Pancreas (tissue), 10 donors: ENCODE measurements around the gene PPP2R2B. TPM values are rescaled to one million over a fixed set of nuclear protein-coding genes. Genes with fewer than 3 reads are reported as not detected.

Source experiments
- ATAC-seq, 4 donors: fragments of 200-7000 bp; cut with Tn5 transposase; one replicate each; pipeline versions ENCODE4 v1.8.0 to v1.9.1; 2020; ENCODE audit warnings: mild to moderate bottlenecking in 4 of 4, moderate library complexity in 4 of 4
- DNase-seq, 6 donors: peaks; one replicate each; pipeline ENCODE4 v3.0.0-alpha.2; 2020
- FAIRE-seq: peaks from 2 replicates; lab custom pipeline; 2012; peaks lifted over from hg19 to GRCh38; lab: Jason Lieb, UNC
- H3K27ac ChIP-seq, 4 donors: fragments of 200-600 bp; sonication (generic); 1 replicate in 3 of 4; 2 replicates in 1 of 4; pipeline versions ENCODE4 v1.5.0 to v1.8.0; 2020
- H3K27me3 ChIP-seq, 4 donors: fragments of 200-600 bp; one replicate each; pipeline ENCODE4 v1.8.0; 2021
- H3K36me3 ChIP-seq, 3 donors: fragments of 200-600 bp; sonication (generic) in 1 of 3; one replicate each; pipeline versions ENCODE4 v1.5.0 to v1.8.0; 2020 to 2021
- H3K4me1 ChIP-seq, 3 donors: fragments of 200-600 bp; one replicate each; pipeline ENCODE4 v1.8.0; 2021
- H3K4me3 ChIP-seq, 4 donors: fragments of 200-600 bp; sonication (generic) in 2 of 4; one replicate each; pipeline versions ENCODE4 v1.5.0 to v1.8.0; 2020 to 2021
- H3K9me3 ChIP-seq, 4 donors: fragments of 200-600 bp; one replicate each; pipeline ENCODE4 v1.8.0; 2021
- CTCF ChIP-seq, 4 donors: fragments of 200-600 bp; sonication (generic) in 3 of 4; IDR thresholded peaks; one replicate each; pipeline versions ENCODE4 v1.5.0 to v1.8.0; 2021; ENCODE audit warnings: antibody characterized with exemption in 4 of 4
- WGBS, 2 donors: extraction: QIAGEN DNeasy Blood & Tissue Kit; methylation state at CpG; one replicate each; pipeline ENCODE4 v1.1.7; 2013; 5-methylcytosine and 5-hydroxymethylcytosine counted together
- intact Hi-C, 3 donors: fragments of 100-400 bp; cut with DNase I; formaldehyde crosslinking; loops; one replicate each; pipeline versions ENCODE4 v1.11.1 to v1.14.2; 2022
- polyA plus RNA-seq, 2 donors: library from polyadenylated mRNA; stranded (reverse); fragments of 200-250 nt; gene quantifications; one replicate each; pipeline ENCODE4 v1.2.3, GENCODE V29; 2013
- total RNA-seq, 6 donors: library from RNA; stranded (reverse); fragmentation: NEBNext Ultra II Directional in 4 of 6; extraction: Animal tissue kit (Norgen Biotek cat#: 25700) in 4 of 6; gene quantifications; one replicate each; pipeline versions ENCODE4 v1.2.1 to v1.2.4, GENCODE V29; 2021 to 2023
- donor health status: healthy with polysubstance abuse.
- donor health status: DM: no; HTN: no; CAD: no; lungs with moderate emphysema.
- donor health status: DM: no; HTN: no; CAD: no.
- donor health status: control.
- donor health status: control.
- donor health status: Bipolar disorder and iron deficiency.
- donor health status: DM: yes; HTN: yes; CAD: no.
- donor health status: DM: no; HTN: no; CAD: no.
- donor health status: DM: no; HTN: no; CAD: no.
- donor health status: DM: yes; HTN: yes; CAD: no.

The PPP2R2B gene
- total and polyA plus RNA-seq, 8 donors = 0.51 to 3.5 (median 0.81) TPM

- Histone ChIP-seq H3K36me3 (no peaks in the 10 kb centered on the region), H3K27me3 (no peaks in the 10 kb centered on the region), H3K9me3 (no peaks in the 10 kb centered on the region), H3K4me1 (peaks cover 0 to 4% (median 0%) of the 10 kb centered on the region in 3 donors), H3K4me3 (no peak overlapping the region), H3K27ac (no peak overlapping the region)
- FAIRE-seq (no peak), ATAC-seq (no peak), DNase-seq (no peak)
- TF ChIP-seq CTCF (IDR thresholded peaks at IDR 0.05) = no peak
- intact Hi-C loops = no loop called here
These were observed 27.4 kb downstream of the PPP2R2B start for GRCh38 chr5:146851133-146851532.

GRCh38 chr5:146849694-146850303 lies 28.8 kb downstream of the PPP2R2B start:
- FAIRE-seq = no peak
- intact Hi-C loops = no loop called here
- TF ChIP-seq CTCF (IDR thresholded peaks at IDR 0.05) = no peak
- ATAC-seq = no peak
- 57 to 64% methylated on average over 5 of the region's 5 CpGs for WGBS, 2 donors
- Histone ChIP-seq H3K27ac (no peak overlapping the region), H3K27me3 (no peaks in the 10 kb centered on the region), H3K4me3 (no peak overlapping the region), H3K36me3 (no peaks in the 10 kb centered on the region), H3K9me3 (no peaks in the 10 kb centered on the region), H3K4me1 (peaks cover 0 to 4% (median 0%) of the 10 kb centered on the region in 3 donors)
- no peak for DNase-seq

- no peak overlapping the region for H3K4me3 ChIP-seq
- WGBS, 2 donors = 3 to 21% methylated on average over 1 of the region's 1 CpG
- H3K9me3 ChIP-seq = no peaks in the 10 kb centered on the region
- H3K4me1 ChIP-seq = peaks cover 0 to 4% (median 0%) of the 10 kb centered on the region in 3 donors
- TF ChIP-seq CTCF (IDR thresholded peaks at IDR 0.05) = no peak
- H3K27ac ChIP-seq = no peak overlapping the region
- intact Hi-C loops = no loop called here
- FAIRE-seq = no peak
- H3K36me3 ChIP-seq = no peaks in the 10 kb centered on the region
- no peaks in the 10 kb centered on the region for H3K27me3 ChIP-seq
- no peak for DNase-seq
- ATAC-seq = no peak
These were observed 30.4 kb downstream of the PPP2R2B start for GRCh38 chr5:146848133-146848532.

GRCh38 chr5:146840016-146840415 lies 38.5 kb downstream of the PPP2R2B start:
- DNase-seq (no peak), FAIRE-seq (no peak), ATAC-seq (no peak)
- H3K36me3 ChIP-seq = no peaks in the 10 kb centered on the region
- no peak overlapping the region for H3K4me3 ChIP-seq
- TF ChIP-seq CTCF (IDR thresholded peaks at IDR 0.05) = no peak
- H3K9me3 ChIP-seq = no peaks in the 10 kb centered on the region
- no peak overlapping the region for H3K27ac ChIP-seq
- no peaks in the 10 kb centered on the region for H3K27me3 ChIP-seq
- WGBS, 2 donors = 40 to 63% methylated on average over 2 of the region's 2 CpGs
- intact Hi-C loops = no loop called here
- no peaks in the 10 kb centered on the region for H3K4me1 ChIP-seq

- Histone ChIP-seq H3K27ac (no peak overlapping the region), H3K36me3 (no peaks in the 10 kb centered on the region), H3K4me3 (no peak overlapping the region), H3K9me3 (no peaks in the 10 kb centered on the region), H3K4me1 (no peaks in the 10 kb centered on the region), H3K27me3 (no peaks in the 10 kb centered on the region)
- DNase-seq (no peak), ATAC-seq (no peak), FAIRE-seq (no peak)
- intact Hi-C loops = no loop called here
- 36 to 46% methylated on average over 3 of the region's 3 CpGs for WGBS, 2 donors
- TF ChIP-seq CTCF (IDR thresholded peaks at IDR 0.05) = no peak
These were observed 42.2 kb downstream of the PPP2R2B start for GRCh38 chr5:146836226-146836842.
